Endometrial microvascular endothelial cells (primary cell): ENCODE measurements around the gene TMPRSS11D. TPM values are rescaled to one million over a fixed set of nuclear protein-coding genes. Genes with fewer than 3 reads are reported as not detected.

Experiments
- in situ Hi-C: cut with HindIII; loops from 2 replicates; pipeline ENCODE4 v1.10.0; 2017; ENCODE audit warnings: low sequenced_read_pairs, low pct_unique_long_range_greater_than_20kb; ENCODE audit errors: inconsistent ontology term
- total RNA-seq: library from RNA; depleted of rRNA; stranded (reverse); fragments of >200 nt; gene quantifications from one replicate; pipeline ENCODE4 v1.2.3, GENCODE V29; 2015; ENCODE audit errors: inconsistent ontology term

Gene TMPRSS11D
- total RNA-seq, 1 donor from 2014 or later = not detected

GRCh38 chr4:67892905-67893304, 9.1 kb upstream of the TMPRSS11D start:
- in situ Hi-C loops = no loop called here

DNA sequence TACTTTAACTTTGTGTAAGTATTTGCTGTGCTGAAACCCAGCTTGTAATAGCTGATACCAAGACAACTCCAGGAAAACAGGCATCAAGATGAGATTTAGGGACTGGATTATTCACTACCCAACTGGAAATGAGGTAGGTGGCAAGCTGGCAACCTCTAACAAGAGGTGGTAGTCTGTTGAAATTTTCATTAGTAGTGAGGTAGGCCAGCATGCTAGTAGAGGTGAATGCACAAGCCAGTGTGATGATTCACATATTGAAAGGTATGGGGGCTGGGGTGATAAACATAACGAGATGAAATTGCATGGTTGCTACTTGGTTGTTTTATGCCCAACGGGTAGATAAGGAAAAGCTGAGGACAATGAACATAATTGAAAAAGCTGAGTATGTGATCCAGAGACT, 8.5 kb upstream of the TMPRSS11D start:
- in situ Hi-C loops = no loop called here

DNA sequence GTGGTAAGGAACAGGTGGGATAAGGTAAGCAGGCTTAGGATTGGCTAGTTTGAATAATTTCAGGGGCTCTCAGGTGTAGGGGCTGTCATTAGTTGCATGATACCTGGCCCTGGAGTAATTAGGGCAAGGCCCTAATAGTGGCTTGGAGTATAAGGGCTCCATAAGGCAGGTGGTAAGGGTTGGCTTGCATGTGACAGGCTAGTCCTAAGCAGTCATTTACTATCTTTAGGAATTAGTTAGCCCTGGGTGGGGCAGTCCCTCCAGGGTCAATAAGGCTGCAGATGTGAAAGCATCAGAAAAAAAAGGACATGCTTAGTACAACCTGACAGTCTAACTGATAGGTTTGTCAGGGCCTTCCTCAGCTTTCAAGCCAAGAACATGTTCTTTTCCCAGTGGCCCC, 7.8 kb upstream of the TMPRSS11D start:
- in situ Hi-C loops = no loop called here

DNA sequence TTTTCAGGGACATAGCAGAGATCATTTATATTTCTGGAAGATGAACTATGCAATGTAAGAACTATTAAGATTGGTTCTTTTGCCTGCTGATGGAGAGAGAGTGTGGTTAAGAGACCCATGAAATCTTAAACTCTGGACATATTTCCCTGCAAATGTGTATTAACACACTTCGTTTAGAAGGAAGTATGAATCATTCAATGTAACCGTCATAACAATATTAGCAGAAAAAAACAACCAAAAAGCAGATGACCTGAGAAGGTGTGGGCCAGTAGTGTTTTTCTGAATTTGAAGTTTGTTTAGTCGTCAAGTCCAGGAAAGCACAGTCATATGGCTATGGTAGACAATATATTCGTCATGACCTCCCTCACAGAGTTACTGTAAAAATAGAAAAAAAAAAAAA, 2.5 kb upstream of the TMPRSS11D start:
- in situ Hi-C loops = no loop called here

- in situ Hi-C loops = no loop called here
Measured at GRCh38 chr4:67885762-67886161, 2.0 kb upstream of the TMPRSS11D start.

- in situ Hi-C loops = no loop called here
Measured at GRCh38 chr4:67884701-67885100, 899 bp upstream of the TMPRSS11D start.

- in situ Hi-C loops = no loop called here
Measured at GRCh38 chr4:67883458-67883857, 344 bp downstream of the TMPRSS11D start.

GRCh38 chr4:67880866-67881610, 2.8 kb downstream of the TMPRSS11D start:
- in situ Hi-C loops = no loop called here

GRCh38 chr4:67879486-67879885, 4.3 kb downstream of the TMPRSS11D start:
- in situ Hi-C loops = no loop called here

DNA sequence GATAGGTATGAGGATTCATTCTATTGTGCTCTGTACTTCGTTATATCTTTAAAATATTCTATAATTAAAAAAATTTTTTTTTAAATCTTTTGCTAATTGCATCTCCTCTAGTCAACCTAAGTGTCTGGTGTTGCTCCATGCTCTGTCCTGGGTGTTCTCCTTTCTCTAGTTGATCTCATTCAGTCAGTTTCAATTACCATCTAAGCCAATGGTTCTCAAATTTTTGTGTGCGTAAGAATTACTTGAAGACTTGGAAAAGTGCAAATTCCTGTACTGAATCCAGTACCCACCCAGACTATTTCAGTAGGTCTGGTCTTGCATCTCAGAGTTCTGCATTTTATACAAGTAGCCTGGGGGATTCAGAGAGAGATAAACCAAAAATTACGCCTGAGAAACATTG, 6.7 kb downstream of the TMPRSS11D start:
- in situ Hi-C loops = no loop called here

- in situ Hi-C loops = no loop called here
Measured at GRCh38 chr4:67874986-67875385, 8.8 kb downstream of the TMPRSS11D start.

DNA sequence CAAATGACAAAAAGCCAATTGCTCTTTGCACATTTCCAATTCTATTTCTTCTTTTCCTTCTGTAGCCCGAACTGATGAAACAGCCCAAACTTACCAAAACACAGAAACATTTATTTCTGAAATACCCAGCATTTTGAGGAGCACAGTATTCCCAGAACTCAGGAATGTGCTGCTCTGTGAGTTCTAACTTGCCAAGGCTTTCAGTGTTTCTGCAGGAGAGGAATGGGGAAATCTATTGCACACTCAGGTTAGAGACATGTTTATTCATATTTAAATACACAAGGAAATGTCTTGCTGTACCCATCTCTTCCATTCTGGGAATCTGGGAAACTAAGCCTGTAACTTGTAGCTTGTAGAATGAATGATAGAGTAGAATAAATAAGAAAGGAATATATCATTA, 10.7 kb downstream of the TMPRSS11D start:
- in situ Hi-C loops = no loop called here

- in situ Hi-C loops = no loop called here
Measured at GRCh38 chr4:67871867-67872266, 11.9 kb downstream of the TMPRSS11D start.

GRCh38 chr4:67869580-67870190, 14.1 kb downstream of the TMPRSS11D start:
- in situ Hi-C loops = no loop called here

DNA sequence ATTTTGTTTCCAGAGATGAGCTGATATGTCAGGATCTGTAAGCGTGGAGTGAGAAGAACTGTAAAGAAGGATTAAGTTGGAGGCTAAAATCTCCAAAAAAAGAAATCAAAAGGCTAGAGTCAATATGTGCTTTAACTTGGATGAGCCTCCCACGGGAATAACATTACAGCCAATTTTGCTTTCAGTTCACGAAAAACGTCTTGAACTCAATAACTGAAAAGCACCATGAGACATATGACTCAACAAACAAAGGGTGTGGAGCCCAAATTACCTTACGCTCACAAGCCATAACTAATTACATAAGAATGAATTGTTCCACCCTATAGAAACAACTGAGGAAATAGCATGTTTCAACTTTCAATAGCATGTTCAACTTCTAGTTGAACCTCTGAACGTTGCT, 22.3 kb downstream of the TMPRSS11D start:
- in situ Hi-C loops = no loop called here

- in situ Hi-C loops = no loop called here
Measured at GRCh38 chr4:67853336-67853735, 30.5 kb downstream of the TMPRSS11D start.

DNA sequence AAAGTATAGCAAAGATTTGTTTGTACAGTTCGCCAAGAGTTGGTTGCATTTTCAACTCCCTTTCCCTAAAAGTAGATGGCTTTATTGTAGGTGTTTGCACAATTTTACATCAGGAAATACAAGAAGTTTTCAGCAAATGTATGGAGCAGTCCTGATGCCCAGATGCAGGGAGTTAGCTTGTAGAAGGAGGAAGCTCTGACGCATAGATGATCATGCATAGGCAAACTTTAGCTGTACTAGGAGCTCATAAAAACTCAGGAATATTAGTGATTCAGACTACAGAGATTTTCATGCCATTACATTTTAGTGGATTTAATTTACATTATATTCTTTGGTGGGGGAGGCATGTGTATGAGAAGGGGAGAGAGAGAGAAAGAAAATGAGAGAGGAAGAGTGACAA, 62.9 kb downstream of the TMPRSS11D start:
- in situ Hi-C loops = no loop called here

GRCh38 chr4:67810011-67810410, 73.8 kb downstream of the TMPRSS11D start:
- in situ Hi-C loops = no loop called here

- in situ Hi-C loops = no loop called here
Measured at GRCh38 chr4:67809502-67809901, 74.3 kb downstream of the TMPRSS11D start.

DNA sequence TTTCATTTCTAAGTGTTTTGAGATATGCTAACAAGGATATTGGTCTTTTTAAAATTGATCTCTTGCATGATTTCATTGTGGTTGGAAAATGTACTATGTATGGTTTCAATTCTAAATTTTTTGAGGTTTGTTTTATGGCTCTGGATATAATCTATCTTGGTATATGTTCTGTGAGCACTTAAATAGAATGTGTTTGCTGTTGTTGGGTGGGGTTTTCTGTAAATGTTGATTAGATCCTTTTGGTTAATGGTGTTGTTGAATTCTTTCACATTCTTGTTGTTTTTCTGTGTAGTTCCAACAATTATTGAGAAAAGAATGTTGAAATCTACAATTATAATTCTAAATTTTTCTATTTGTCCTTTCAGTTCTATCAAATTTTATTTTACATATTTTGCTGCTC, 87.0 kb downstream of the TMPRSS11D start:
- in situ Hi-C loops = no loop called here

GRCh38 chr4:67790721-67791120, 93.1 kb downstream of the TMPRSS11D start:
- in situ Hi-C loops = no loop called here
